ENCODE measurements around the gene PRKN.

Gene PRKN

GRCh38 chr6:162690158-162690557 is 37.4 kb downstream of the PRKN start:
- WGBS: 63% methylated on average over 5 of the region's 5 CpGs
- no peak overlapping the region for H3K4me2 ChIP-seq (ENCODE audit: low read length, poor library complexity, severe bottlenecking)
- H3K14ac ChIP-seq (ENCODE audit: low read length in 2 of 2): no peak overlapping the region

DNA sequence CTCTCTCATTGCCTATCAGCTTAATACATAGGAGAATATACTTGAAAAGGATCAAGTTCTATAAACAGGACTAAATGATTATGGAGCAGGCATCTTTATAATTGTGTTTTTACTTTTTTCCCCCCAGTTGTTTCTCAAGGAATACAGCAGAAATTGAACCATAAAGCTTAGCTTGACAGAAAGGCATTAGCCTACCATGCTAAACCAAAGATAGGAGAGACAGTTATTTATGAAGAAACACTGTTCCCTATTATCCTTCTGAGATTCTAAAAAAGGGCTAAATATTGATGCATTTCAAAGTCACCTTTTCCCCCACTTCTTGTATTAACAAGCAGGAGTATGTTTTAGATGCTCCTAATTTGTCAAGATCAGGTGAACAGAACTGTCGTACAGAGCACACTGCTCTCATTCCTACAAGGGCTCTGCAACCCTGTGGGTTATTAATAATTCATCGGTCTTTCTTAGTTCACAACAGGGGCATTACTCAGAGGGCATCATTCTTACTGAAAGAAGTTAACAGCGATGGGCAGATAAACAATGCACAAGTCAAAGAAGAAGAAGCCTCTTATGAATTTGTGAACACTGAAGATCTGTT is 38.7 kb downstream of the PRKN start:
- Histone ChIP-seq H2AK5ac (ENCODE audit: low read length, severe bottlenecking) (no peak overlapping the region), H3K4me3 (ENCODE audit: insufficient read depth in 1 of 2, low read depth in 1 of 2, low read length in 2 of 2) (no peak overlapping the region), H2BK120ac (ENCODE audit: low read depth, low read length) (no peak overlapping the region), H3K27ac (ENCODE audit: low read length, poor library complexity, severe bottlenecking) (no peak overlapping the region), H3K27me3 (ENCODE audit: control insufficient read depth in 1 of 2, insufficient read depth in 1 of 2, low read length in 2 of 2) (no peaks in the 10 kb centered on the region), H3K79me1 (replicated peaks; ENCODE audit: low read length, poor library complexity, severe bottlenecking) (no peaks in the 10 kb centered on the region), H3K18ac (ENCODE audit: low read depth in 1 of 2, low read length in 2 of 2) (no peak overlapping the region), H4K91ac (ENCODE audit: low read length) (no peak overlapping the region), H2AFZ (ENCODE audit: low read depth, low read length) (no peak overlapping the region), H3K9ac (ENCODE audit: low read length) (no peak overlapping the region), H3K4me1 (ENCODE audit: control insufficient read depth, insufficient read depth, low read depth, low read length) (no peaks in the 10 kb centered on the region), H3K4ac (ENCODE audit: low read depth in 1 of 2, low read length in 2 of 2) (no peak overlapping the region), H3K4me2 (ENCODE audit: low read length, poor library complexity, severe bottlenecking) (no peak overlapping the region), H3K23ac (ENCODE audit: low read length in 2 of 2) (no peak overlapping the region), H3K36me3 (ENCODE audit: control insufficient read depth in 1 of 2, insufficient read depth in 2 of 2, low read depth in 1 of 2, low read length in 2 of 2) (no peaks in the 10 kb centered on the region), H4K8ac (ENCODE audit: low read length) (no peak overlapping the region), H2BK12ac (ENCODE audit: low read length in 2 of 2) (no peak overlapping the region), H3K14ac (ENCODE audit: low read length in 2 of 2) (no peak overlapping the region), H2BK15ac (ENCODE audit: low read depth, poor library complexity, severe bottlenecking) (no peak overlapping the region), H2BK5ac (ENCODE audit: low read depth, low read length, poor library complexity, severe bottlenecking) (no peak overlapping the region), H3K9me3 (ENCODE audit: control insufficient read depth, low read length) (no peaks in the 10 kb centered on the region)
- no peak for DNase-seq
- 100% methylated on average over 3 of the region's 3 CpGs for WGBS

More at GRCh38 chr6:162690158-162690557, 37.4 kb downstream of the PRKN start:
- H3K27me3 ChIP-seq (ENCODE audit: control insufficient read depth in 1 of 2, insufficient read depth in 1 of 2, low read length in 2 of 2): no peaks in the 10 kb centered on the region
- H3K4me3 ChIP-seq (ENCODE audit: insufficient read depth in 1 of 2, low read depth in 1 of 2, low read length in 2 of 2): no peak overlapping the region
- H3K23ac ChIP-seq (ENCODE audit: low read length in 2 of 2): no peak overlapping the region
- no peaks in the 10 kb centered on the region for H3K4me1 ChIP-seq (ENCODE audit: control insufficient read depth, insufficient read depth, low read depth, low read length)
- no peak overlapping the region for H2BK5ac ChIP-seq (ENCODE audit: low read depth, low read length, poor library complexity, severe bottlenecking)
- H3K36me3 ChIP-seq (ENCODE audit: control insufficient read depth in 1 of 2, insufficient read depth in 2 of 2, low read depth in 1 of 2, low read length in 2 of 2): no peaks in the 10 kb centered on the region
- no peaks in the 10 kb centered on the region for H3K79me1 ChIP-seq (replicated peaks; ENCODE audit: low read length, poor library complexity, severe bottlenecking)
- H4K91ac ChIP-seq (ENCODE audit: low read length): no peak overlapping the region
- no peak overlapping the region for H4K8ac ChIP-seq (ENCODE audit: low read length)
- no peak overlapping the region for H2BK12ac ChIP-seq (ENCODE audit: low read length in 2 of 2)
- no peak overlapping the region for H2BK15ac ChIP-seq (ENCODE audit: low read depth, poor library complexity, severe bottlenecking)
- DNase-seq: no peak
- H3K9me3 ChIP-seq (ENCODE audit: control insufficient read depth, low read length): no peaks in the 10 kb centered on the region
- H2BK120ac ChIP-seq (ENCODE audit: low read depth, low read length): no peak overlapping the region
- H2AK5ac ChIP-seq (ENCODE audit: low read length, severe bottlenecking): no peak overlapping the region
- no peak overlapping the region for H3K18ac ChIP-seq (ENCODE audit: low read depth in 1 of 2, low read length in 2 of 2)
- H2AFZ ChIP-seq (ENCODE audit: low read depth, low read length): no peak overlapping the region
- H3K27ac ChIP-seq (ENCODE audit: low read length, poor library complexity, severe bottlenecking): no peak overlapping the region
- no peak overlapping the region for H3K4ac ChIP-seq (ENCODE audit: low read depth in 1 of 2, low read length in 2 of 2)
- no peak overlapping the region for H3K9ac ChIP-seq (ENCODE audit: low read length)

- Histone ChIP-seq H3K4me3 (ENCODE audit: insufficient read depth in 1 of 2, low read depth in 1 of 2, low read length in 2 of 2) (no peak overlapping the region), H4K91ac (ENCODE audit: low read length) (no peak overlapping the region), H3K27ac (ENCODE audit: low read length, poor library complexity, severe bottlenecking) (no peak overlapping the region), H2BK15ac (ENCODE audit: low read depth, poor library complexity, severe bottlenecking) (no peak overlapping the region), H3K18ac (ENCODE audit: low read depth in 1 of 2, low read length in 2 of 2) (no peak overlapping the region), H2BK12ac (ENCODE audit: low read length in 2 of 2) (no peak overlapping the region), H3K4me2 (ENCODE audit: low read length, poor library complexity, severe bottlenecking) (no peak overlapping the region), H3K9ac (ENCODE audit: low read length) (no peak overlapping the region), H2AFZ (ENCODE audit: low read depth, low read length) (no peak overlapping the region), H3K4ac (ENCODE audit: low read depth in 1 of 2, low read length in 2 of 2) (no peak overlapping the region), H3K36me3 (ENCODE audit: control insufficient read depth in 1 of 2, insufficient read depth in 2 of 2, low read depth in 1 of 2, low read length in 2 of 2) (no peaks in the 10 kb centered on the region), H3K4me1 (ENCODE audit: control insufficient read depth, insufficient read depth, low read depth, low read length) (no peaks in the 10 kb centered on the region), H3K23ac (ENCODE audit: low read length in 2 of 2) (no peak overlapping the region), H2AK5ac (ENCODE audit: low read length, severe bottlenecking) (no peak overlapping the region), H2BK120ac (ENCODE audit: low read depth, low read length) (no peak overlapping the region), H3K9me3 (ENCODE audit: control insufficient read depth, low read length) (no peaks in the 10 kb centered on the region), H3K14ac (ENCODE audit: low read length in 2 of 2) (no peak overlapping the region), H4K8ac (ENCODE audit: low read length) (no peak overlapping the region), H3K79me1 (replicated peaks; ENCODE audit: low read length, poor library complexity, severe bottlenecking) (no peaks in the 10 kb centered on the region), H3K27me3 (ENCODE audit: control insufficient read depth in 1 of 2, insufficient read depth in 1 of 2, low read length in 2 of 2) (no peaks in the 10 kb centered on the region), H2BK5ac (ENCODE audit: low read depth, low read length, poor library complexity, severe bottlenecking) (no peak overlapping the region)
- WGBS: 79% methylated on average over 5 of the region's 5 CpGs
- no peak for DNase-seq
These were observed 42.0 kb downstream of the PRKN start for GRCh38 chr6:162685586-162685985.

DNA sequence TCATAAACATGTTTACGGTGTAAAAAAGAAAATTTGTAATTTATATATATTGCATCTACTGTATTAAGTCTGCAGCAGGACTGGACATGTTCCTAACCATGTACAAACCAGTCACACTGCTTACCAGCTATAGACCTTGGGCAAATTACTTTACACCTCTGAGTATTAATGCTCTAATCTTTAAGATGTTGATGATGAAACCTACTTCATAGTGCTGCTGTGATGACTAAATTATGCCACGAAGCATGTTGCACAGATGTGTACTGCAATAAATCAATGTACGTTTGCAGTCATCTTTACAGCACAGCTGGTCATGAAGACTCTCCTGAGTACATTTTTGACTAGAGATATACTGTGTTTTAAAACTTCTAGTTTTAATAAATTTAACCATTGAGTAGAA is 42.6 kb downstream of the PRKN start:
- Histone ChIP-seq H2AFZ (ENCODE audit: low read depth, low read length) (no peak overlapping the region), H2AK5ac (ENCODE audit: low read length, severe bottlenecking) (no peak overlapping the region), H3K9ac (ENCODE audit: low read length) (no peak overlapping the region), H3K4ac (ENCODE audit: low read depth in 1 of 2, low read length in 2 of 2) (no peak overlapping the region), H2BK12ac (ENCODE audit: low read length in 2 of 2) (no peak overlapping the region), H3K23ac (ENCODE audit: low read length in 2 of 2) (no peak overlapping the region), H3K4me2 (ENCODE audit: low read length, poor library complexity, severe bottlenecking) (no peak overlapping the region), H3K27me3 (ENCODE audit: control insufficient read depth in 1 of 2, insufficient read depth in 1 of 2, low read length in 2 of 2) (no peaks in the 10 kb centered on the region), H3K36me3 (ENCODE audit: control insufficient read depth in 1 of 2, insufficient read depth in 2 of 2, low read depth in 1 of 2, low read length in 2 of 2) (no peaks in the 10 kb centered on the region), H3K14ac (ENCODE audit: low read length in 2 of 2) (no peak overlapping the region), H4K8ac (ENCODE audit: low read length) (no peak overlapping the region), H3K9me3 (ENCODE audit: control insufficient read depth, low read length) (no peaks in the 10 kb centered on the region), H3K27ac (ENCODE audit: low read length, poor library complexity, severe bottlenecking) (no peak overlapping the region), H2BK15ac (ENCODE audit: low read depth, poor library complexity, severe bottlenecking) (no peak overlapping the region), H3K18ac (ENCODE audit: low read depth in 1 of 2, low read length in 2 of 2) (no peak overlapping the region), H3K79me1 (replicated peaks; ENCODE audit: low read length, poor library complexity, severe bottlenecking) (no peaks in the 10 kb centered on the region), H3K4me1 (ENCODE audit: control insufficient read depth, insufficient read depth, low read depth, low read length) (no peaks in the 10 kb centered on the region), H3K4me3 (ENCODE audit: insufficient read depth in 1 of 2, low read depth in 1 of 2, low read length in 2 of 2) (no peak overlapping the region), H4K91ac (ENCODE audit: low read length) (no peak overlapping the region), H2BK5ac (ENCODE audit: low read depth, low read length, poor library complexity, severe bottlenecking) (no peak overlapping the region), H2BK120ac (ENCODE audit: low read depth, low read length) (no peak overlapping the region)
- WGBS: 57% methylated on average over 1 of the region's 3 CpGs
- no peak for DNase-seq
